Esophagus squamous epithelium (tissue), 5 donors: ENCODE data around the gene OR6Y1. TPM values are rescaled to one million over a fixed set of nuclear protein-coding genes. Genes with fewer than 3 reads are reported as not detected.

Experiments
- DNase-seq: peaks from one replicate; lab custom pipeline; 2025; lab: John Stamatoyannopoulos, UW
- H3K27ac ChIP-seq, 4 donors: fragments of 200-600 bp; sonication (generic); one replicate each; pipeline ENCODE4 v1.5.1; 2016 to 2019; ENCODE audit warnings: mild to moderate bottlenecking in 1 of 4
- H3K27me3 ChIP-seq, 4 donors: fragments of 200-600 bp; sonication (generic); 1 replicate in 3 of 4; 2 replicates in 1 of 4; pipeline versions ENCODE4 v1.5.1 to v1.6.0; 2017 to 2021; ENCODE audit warnings: antibody characterized with exemption in 1 of 4
- H3K36me3 ChIP-seq, 3 donors: fragments of 200-600 bp; sonication (generic); one replicate each; pipeline ENCODE4 v1.5.1; 2016 to 2019
- H3K4me1 ChIP-seq, 3 donors: fragments of 200-600 bp; sonication (generic); one replicate each; pipeline ENCODE4 v1.5.1; 2017 to 2019
- H3K4me3 ChIP-seq, 4 donors: fragments of 200-600 bp; sonication (generic); 1 replicate in 3 of 4; 2 replicates in 1 of 4; pipeline ENCODE4 v1.5.1; 2016 to 2019; ENCODE audit warnings: mild to moderate bottlenecking in 2 of 4, moderate library complexity in 1 of 4
- H3K9me3 ChIP-seq, 3 donors: fragments of 200-600 bp; sonication (generic); one replicate each; pipeline ENCODE4 v1.5.1; 2016 to 2019
- CTCF ChIP-seq, 6 experiments: fragments of 450-650 bp in 4 of 6; fragments of 200-600 bp in 2 of 6; sonication (generic) in 2 of 6; IDR thresholded peaks; one replicate each; pipeline ENCODE4 v1.5.1; 2016 to 2019; ENCODE audit warnings: antibody characterized with exemption in 6 of 6, mild to moderate bottlenecking in 4 of 6, moderate library complexity in 4 of 6
- POLR2A ChIP-seq, 4 donors: fragments of 450-650 bp; IDR thresholded peaks; one replicate each; pipeline ENCODE4 v1.6.1; 2017; ENCODE audit warnings: antibody characterized with exemption in 4 of 4, mild to moderate bottlenecking in 4 of 4, moderate library complexity in 3 of 4
- WGBS, 2 donors: methylation state at CpG; one replicate each; pipeline ENCODE4 v1.1.5; 2018; 5-methylcytosine and 5-hydroxymethylcytosine counted together
- intact Hi-C: fragments of 100-400 bp; cut with DNase I; formaldehyde crosslinking; loops from one replicate; pipeline ENCODE4 v1.15.0; 2022
- total RNA-seq, 4 donors: library from RNA; depleted of rRNA; stranded (reverse); fragments of >200 nt; gene quantifications; one replicate each; pipeline ENCODE4 v1.1.0, GENCODE V29; 2016
- donor health status: DM: yes; HTN: yes; CAD: no.

The OR6Y1 gene
- total RNA-seq, 4 donors from 2014 or later: not detected

- no peaks in the 10 kb centered on the region for H3K27me3 ChIP-seq
- no peak overlapping the region for H3K27ac ChIP-seq
- H3K4me1 ChIP-seq: no peaks in the 10 kb centered on the region
- DNase-seq: no peak
- H3K36me3 ChIP-seq: no peaks in the 10 kb centered on the region
- no peak for TF ChIP-seq POLR2A (IDR thresholded peaks at IDR 0.05)
- TF ChIP-seq CTCF (IDR thresholded peaks at IDR 0.05): no peak
- WGBS, 2 donors: 48 to 59% methylated on average over 2 of the region's 2 CpGs
- no peak overlapping the region for H3K4me3 ChIP-seq
- peaks cover 0 to 4% (median 0%) of the 10 kb centered on the region in 3 donors for H3K9me3 ChIP-seq
- intact Hi-C loops: no loop called here
These were observed 26.9 kb downstream of the OR6Y1 start for GRCh38 chr1:158527190-158527815.

- Histone ChIP-seq H3K27ac (no peak overlapping the region), H3K9me3 (no peaks in the 10 kb centered on the region), H3K27me3 (no peaks in the 10 kb centered on the region), H3K36me3 (no peaks in the 10 kb centered on the region), H3K4me3 (no peak overlapping the region), H3K4me1 (no peaks in the 10 kb centered on the region)
- intact Hi-C loops: no loop called here
- TF ChIP-seq POLR2A (IDR thresholded peaks at IDR 0.05): no peak
- TF ChIP-seq CTCF (IDR thresholded peaks at IDR 0.05): no peak
- DNase-seq: no peak
- 69 to 83% methylated on average over 2 of the region's 2 CpGs for WGBS, 2 donors
These were observed 32.5 kb downstream of the OR6Y1 start for GRCh38 chr1:158521666-158522058.

GRCh38 chr1:158520955-158521665 is 33.1 kb downstream of the OR6Y1 start:
- Histone ChIP-seq H3K27me3 (no peaks in the 10 kb centered on the region), H3K9me3 (no peaks in the 10 kb centered on the region), H3K4me1 (no peaks in the 10 kb centered on the region), H3K4me3 (no peak overlapping the region), H3K27ac (no peak overlapping the region), H3K36me3 (no peaks in the 10 kb centered on the region)
- 63% methylated on average over 2 of the region's 3 CpGs for WGBS, 2 donors
- no peak for DNase-seq
- no peak for TF ChIP-seq CTCF (IDR thresholded peaks at IDR 0.05)
- TF ChIP-seq POLR2A (IDR thresholded peaks at IDR 0.05): no peak
- intact Hi-C loops: no loop called here

- intact Hi-C loops: no loop called here
These were observed 34.2 kb downstream of the OR6Y1 start for GRCh38 chr1:158520021-158520420.

More at GRCh38 chr1:158520021-158520420, 34.2 kb downstream of the OR6Y1 start:
- no peak overlapping the region for H3K27ac ChIP-seq
- no peak for TF ChIP-seq POLR2A (IDR thresholded peaks at IDR 0.05)
- TF ChIP-seq CTCF (IDR thresholded peaks at IDR 0.05): no peak
- 26 to 34% methylated on average over 1 of the region's 1 CpG for WGBS, 2 donors
- no peaks in the 10 kb centered on the region for H3K36me3 ChIP-seq
- no peaks in the 10 kb centered on the region for H3K4me1 ChIP-seq
- no peaks in the 10 kb centered on the region for H3K27me3 ChIP-seq
- no peak overlapping the region for H3K4me3 ChIP-seq
- DNase-seq: no peak
- no peaks in the 10 kb centered on the region for H3K9me3 ChIP-seq
